Epithelial cell of proximal tubule (primary cell): ENCODE results near the gene PDLIM3. TPM values are rescaled to one million over a fixed set of nuclear protein-coding genes. Genes with fewer than 3 reads are reported as not detected.
A peak's percentile ranks its signal among the peaks of the same experiment; 100 is the strongest.

Experiments
- DNase-seq: peaks from one replicate; pipeline ENCODE4 v3.0.0-alpha.2; 2011; ENCODE audit warnings: low read depth
- H3K4me3 ChIP-seq: 2 replicates; pipeline ENCODE4 v1.5.1; 2011; ENCODE audit warnings: low read depth, mild to moderate bottlenecking, low read length
- CTCF ChIP-seq: conservative IDR thresholded peaks from 2 replicates; pipeline ENCODE4 v1.5.1; 2012; ENCODE audit warnings: low read depth, mild to moderate bottlenecking, low read length
- total RNA-seq: library from RNA; depleted of rRNA; stranded (reverse); fragments of >200 nt; gene quantifications from 2 replicates; pipeline ENCODE4 v1.2.3, GENCODE V29; 2015

PDLIM3 gene
- total RNA-seq, 1 donor from 2014 or later: 7.8 TPM

- peak; percentile 46 for TF ChIP-seq CTCF
- peak within 1 kb of the TSS; percentile 69 for H3K4me3 ChIP-seq
- DNase-seq: peak; percentile 50
These were observed 63.8 kb downstream of the PDLIM3 start, which contains the start of gene CCDC110 for GRCh38 chr4:185471235-185472102. TSS of gene CCDC110 (minus strand) at chr4:185471733. CDS start at chr4:185471683, 50 bp downstream.

- DNase-seq: no peak
- peak overlapping the region; percentile 65 for H3K4me3 ChIP-seq
- no peak for TF ChIP-seq CTCF
These were observed 64.7 kb downstream of the PDLIM3 start for GRCh38 chr4:185470501-185471195.

DNA sequence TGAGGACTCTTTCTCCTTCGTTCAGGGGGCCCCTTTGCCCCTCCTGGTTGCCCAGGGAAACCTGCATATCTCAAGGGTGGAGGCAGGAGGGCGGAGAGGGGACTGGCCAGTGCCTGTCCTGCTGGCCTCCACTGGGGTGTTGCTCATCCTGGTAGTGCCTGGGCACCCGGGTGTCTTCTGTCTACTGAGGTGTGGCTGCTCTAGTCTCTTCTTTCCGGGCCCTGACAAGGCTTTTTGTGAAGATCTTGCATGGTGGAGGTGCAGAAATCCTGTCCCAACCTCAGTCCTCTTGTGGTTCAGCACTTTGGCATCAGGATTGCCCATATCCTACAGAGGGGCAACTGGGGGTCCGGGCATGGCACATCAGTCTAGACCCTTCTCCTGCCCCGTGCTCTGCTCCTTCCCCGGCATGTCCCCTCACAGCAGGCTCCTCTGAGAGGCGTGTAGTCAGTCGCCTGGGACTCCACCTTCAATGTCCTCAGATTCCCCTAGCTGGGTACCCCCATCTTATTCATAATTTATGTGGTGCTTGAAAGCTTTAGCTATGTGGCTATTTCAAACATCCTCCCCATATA lies 65.6 kb downstream of the PDLIM3 start:
- no peak for TF ChIP-seq CTCF
- no peak for DNase-seq
- H3K4me3 ChIP-seq: no peak overlapping the region

GRCh38 chr4:185468999-185469398 lies 66.3 kb downstream of the PDLIM3 start:
- H3K4me3 ChIP-seq: no peak overlapping the region
- no peak for DNase-seq
- no peak for TF ChIP-seq CTCF

GRCh38 chr4:185467991-185468390 lies 67.3 kb downstream of the PDLIM3 start:
- no peak overlapping the region for H3K4me3 ChIP-seq
- no peak for TF ChIP-seq CTCF
- DNase-seq: no peak

DNA sequence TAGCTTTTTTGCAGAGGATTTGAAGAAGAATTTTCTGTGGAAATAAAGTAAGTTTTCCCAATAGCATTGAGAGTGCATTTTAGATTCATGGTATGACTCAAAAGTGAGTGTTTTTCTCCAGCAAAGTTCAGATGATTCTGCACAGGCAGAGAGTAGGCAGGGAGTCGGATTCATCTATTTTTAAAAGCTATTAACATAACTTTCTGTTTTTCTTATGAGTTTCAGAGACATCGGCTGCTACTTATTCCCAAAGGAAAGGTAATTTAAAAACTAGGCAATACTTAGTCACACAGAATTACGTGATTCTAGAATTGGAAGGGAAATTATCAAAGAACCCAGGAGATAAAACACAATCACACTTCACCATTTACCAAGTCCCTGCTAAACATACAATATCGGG lies 68.2 kb downstream of the PDLIM3 start:
- TF ChIP-seq CTCF: no peak
- DNase-seq: no peak

More for the DNA sequence above, 68.2 kb downstream of the PDLIM3 start:
- H3K4me3 ChIP-seq: no peak overlapping the region
